ENCODE measurements around the gene TBC1D25. TPM values are rescaled to one million over a fixed set of nuclear protein-coding genes. Genes with fewer than 3 reads are reported as not detected.

Gene TBC1D25
- total RNA-seq, 2 experiments from 2014 or later = 13.2 to 15.2 TPM

DNA sequence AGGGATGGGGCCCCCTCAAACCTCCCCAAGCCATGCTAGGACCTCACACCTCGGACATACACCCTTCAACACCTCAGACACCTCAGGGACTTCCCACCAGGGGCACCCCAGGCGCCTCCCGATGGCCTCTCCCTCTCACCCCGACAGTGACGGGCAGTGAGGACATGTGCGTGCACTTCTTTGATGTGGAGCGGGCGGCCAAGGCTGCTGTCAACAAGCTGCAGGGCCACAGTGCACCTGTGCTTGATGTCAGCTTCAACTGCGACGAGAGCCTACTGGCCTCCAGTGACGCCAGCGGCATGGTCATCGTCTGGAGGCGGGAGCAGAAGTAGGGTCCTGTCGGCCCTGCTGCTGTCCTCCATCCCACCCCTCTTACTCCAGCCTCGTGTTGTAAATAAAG, 65.2 kb downstream of the TBC1D25 start:
- H3K9me3 Mint-ChIP-seq (ENCODE audit: low read depth) = no peaks in the 10 kb centered on the region
- ATAC-seq (no peak), DNase-seq (no peak)
- peaks cover 4% of the 10 kb centered on the region for H3K36me3 Mint-ChIP-seq (ENCODE audit: low read depth)
- POLR2A ChIA-PET = interaction anchor here (1.0 kb wide), 1 partner anchor 26 kb away, joined by 3 read pairs; no protein-coding TSS in a partner anchor
- H3K27ac Mint-ChIP-seq = no peak overlapping the region
- H3K4me3 Mint-ChIP-seq = no peak overlapping the region
- no peaks in the 10 kb centered on the region for H3K27me3 Mint-ChIP-seq
- H3K4me1 Mint-ChIP-seq = no peaks in the 10 kb centered on the region
- CTCF ChIA-PET = no interaction called here
- intact Hi-C loops (cut with DNase I, micrococcal nuclease) = no loop called here

GRCh38 chrX:48606091-48606490, 66.6 kb downstream of the TBC1D25 start:
- H3K9me3 Mint-ChIP-seq (ENCODE audit: low read depth) = no peaks in the 10 kb centered on the region
- POLR2A ChIA-PET = no interaction called here
- intact Hi-C loops (cut with DNase I, micrococcal nuclease) = no loop called here

GRCh38 chrX:48611703-48612102, 72.2 kb downstream of the TBC1D25 start:
- H3K4me1 Mint-ChIP-seq = no peaks in the 10 kb centered on the region
- no peak for DNase-seq
- H3K27me3 Mint-ChIP-seq = no peaks in the 10 kb centered on the region
- H3K4me3 Mint-ChIP-seq = no peak overlapping the region
- intact Hi-C loops (cut with DNase I, micrococcal nuclease) = no loop called here
- ATAC-seq = no peak
- H3K36me3 Mint-ChIP-seq (ENCODE audit: low read depth) = no peaks in the 10 kb centered on the region
- ChIA-PET POLR2A (no interaction called here), CTCF (interaction anchor here (0.6 kb wide), 1 partner anchor 62 kb away, joined by 4 read pairs; no protein-coding TSS in a partner anchor)
- H3K9me3 Mint-ChIP-seq (ENCODE audit: low read depth) = no peaks in the 10 kb centered on the region
- no peak overlapping the region for H3K27ac Mint-ChIP-seq

More at GRCh38 chrX:48606091-48606490, 66.6 kb downstream of the TBC1D25 start:
- peaks cover 4% of the 10 kb centered on the region for H3K36me3 Mint-ChIP-seq (ENCODE audit: low read depth)
- ATAC-seq (no peak), DNase-seq (no peak)
- no peaks in the 10 kb centered on the region for H3K4me1 Mint-ChIP-seq
- no peak overlapping the region for H3K27ac Mint-ChIP-seq
- no peak overlapping the region for H3K4me3 Mint-ChIP-seq
- CTCF ChIA-PET = no interaction called here
- no peaks in the 10 kb centered on the region for H3K27me3 Mint-ChIP-seq

Other genes with a start within 250 kb of the TBC1D25 start
- not detected for gene SSX3, start 183.0 kb upstream of the TBC1D25 start, total RNA-seq
- gene SSX4, start 156.2 kb upstream of the TBC1D25 start, total RNA-seq = not detected
- gene SSX4B, start 127.8 kb upstream of the TBC1D25 start, total RNA-seq = not detected
- gene SLC38A5, start 69.5 kb upstream of the TBC1D25 start, total RNA-seq = 10 to 100 TPM; 83.5 to 98.1 TPM
- 10 to 100 TPM; 73.0 to 93.7 TPM for gene FTSJ1, start 63.5 kb upstream of the TBC1D25 start, total RNA-seq
- gene PORCN, start 30.7 kb upstream of the TBC1D25 start, total RNA-seq = 1 to 10 TPM; 6.9 to 9.0 TPM
- gene EBP, start 17.9 kb upstream of the TBC1D25 start, total RNA-seq = 100 to 1,000 TPM; 137 to 140 TPM
- gene RBM3, start 34.8 kb downstream of the TBC1D25 start, total RNA-seq = 100 to 1,000 TPM; 164 to 202 TPM
- gene WDR13, start 57.8 kb downstream of the TBC1D25 start, total RNA-seq = 10 to 100 TPM; 27.2 to 39.4 TPM
- 100 to 1,000 TPM in 1 of 2 experiments, 10 to 100 TPM in 1; 85.9 to 102 TPM for gene WAS, start 144.1 kb downstream of the TBC1D25 start, total RNA-seq
- 10 to 100 TPM; 30.8 to 31.7 TPM for gene SUV39H1, start 157.0 kb downstream of the TBC1D25 start, total RNA-seq
- not detected for gene GLOD5, start 222.0 kb downstream of the TBC1D25 start, total RNA-seq
- not detected for gene GATA1, start 246.9 kb downstream of the TBC1D25 start, total RNA-seq